NCI-H2081 (cell line): ENCODE results near the gene PDZK1IP1.
"Not testable (repeated sequence)": the region's sequence is repeated elsewhere in the genome, so short reads cannot be mapped to it uniquely, and the experiment has no call there.

ENCODE experiments used
- DNase-seq, 2 experiments: peaks; one replicate each; lab custom pipeline; 2025; lab: John Stamatoyannopoulos, UW

Gene PDZK1IP1

DNA sequence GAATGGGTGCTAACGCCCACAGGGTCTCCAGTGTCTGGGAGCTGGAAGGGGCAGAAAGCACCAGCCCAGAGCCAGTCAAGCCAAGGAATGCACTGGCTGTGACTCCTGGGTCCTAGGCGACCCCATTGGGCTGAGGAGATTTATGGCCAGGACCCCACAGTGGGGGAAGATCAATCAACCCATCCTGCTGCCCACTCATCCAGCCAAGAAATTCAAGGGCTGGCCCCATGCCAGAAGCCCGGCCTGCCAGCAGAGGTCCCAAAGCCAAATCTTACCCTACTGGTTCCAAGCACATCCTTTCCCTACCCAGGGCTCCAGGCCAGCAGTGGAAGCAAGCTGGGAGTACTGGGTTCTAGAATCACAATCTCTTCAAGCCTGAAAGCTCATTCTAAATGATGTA lies 6.8 kb upstream of the PDZK1IP1 start:
- no peak for DNase-seq

DNA sequence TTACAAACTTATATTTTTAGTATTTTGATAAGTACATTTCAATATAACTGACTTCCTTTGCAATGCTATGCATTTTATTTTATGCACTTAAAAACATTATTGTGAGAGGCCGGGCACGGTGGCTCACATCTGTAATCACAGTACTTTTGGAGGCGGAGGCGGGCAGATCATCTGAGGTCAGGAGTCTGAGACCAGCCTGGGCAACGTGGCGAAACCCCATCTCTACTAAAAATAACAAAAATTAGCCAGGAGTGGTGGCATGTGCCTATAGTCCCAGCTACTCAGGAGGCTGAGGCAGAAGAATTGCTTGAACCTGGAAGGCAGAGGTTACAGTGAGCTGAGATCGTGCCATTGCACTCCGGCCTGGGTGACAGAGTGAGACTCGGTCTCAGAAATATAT lies 6.1 kb upstream of the PDZK1IP1 start:
- DNase-seq: not testable (repeated sequence)

DNA sequence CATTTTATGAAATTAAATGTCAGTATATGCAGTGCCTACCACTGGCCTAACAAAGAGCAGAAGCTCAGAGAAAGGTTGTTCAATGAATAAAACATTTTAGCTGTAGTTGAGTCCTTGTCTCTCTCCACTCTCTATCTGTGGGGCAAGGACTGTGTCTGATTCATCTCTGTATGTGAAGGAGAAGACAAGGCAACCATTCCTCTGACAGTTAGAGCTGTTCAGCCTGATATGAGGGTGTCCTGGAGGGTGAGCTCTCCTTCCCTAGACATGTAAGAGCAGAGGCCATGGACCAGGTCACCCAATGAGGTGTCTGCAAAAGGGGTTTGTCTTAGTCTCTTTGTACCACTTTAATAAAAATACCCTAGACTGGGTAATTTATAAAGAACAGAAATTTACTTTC lies 4.5 kb upstream of the PDZK1IP1 start:
- DNase-seq: no peak

DNA sequence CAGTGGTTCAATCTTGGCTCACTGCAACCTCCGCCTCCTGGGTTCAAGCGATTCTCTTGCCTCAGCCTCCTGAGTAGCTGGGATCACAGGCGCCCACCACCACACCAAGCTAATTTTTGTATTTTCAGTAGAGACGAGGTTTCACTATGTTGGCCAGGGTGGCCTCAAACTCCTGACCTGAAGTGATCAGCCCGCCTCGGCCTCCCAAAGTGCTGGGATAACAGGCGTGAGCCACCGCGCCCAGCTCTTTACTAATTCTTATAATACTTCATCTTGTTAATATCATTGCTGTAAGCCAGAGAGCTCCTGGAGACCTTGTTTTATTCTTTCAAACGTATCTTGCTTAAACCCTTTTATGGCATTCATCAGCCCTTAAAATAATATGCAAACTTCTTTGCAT lies 3.7 kb upstream of the PDZK1IP1 start:
- DNase-seq: not testable (repeated sequence)

DNA sequence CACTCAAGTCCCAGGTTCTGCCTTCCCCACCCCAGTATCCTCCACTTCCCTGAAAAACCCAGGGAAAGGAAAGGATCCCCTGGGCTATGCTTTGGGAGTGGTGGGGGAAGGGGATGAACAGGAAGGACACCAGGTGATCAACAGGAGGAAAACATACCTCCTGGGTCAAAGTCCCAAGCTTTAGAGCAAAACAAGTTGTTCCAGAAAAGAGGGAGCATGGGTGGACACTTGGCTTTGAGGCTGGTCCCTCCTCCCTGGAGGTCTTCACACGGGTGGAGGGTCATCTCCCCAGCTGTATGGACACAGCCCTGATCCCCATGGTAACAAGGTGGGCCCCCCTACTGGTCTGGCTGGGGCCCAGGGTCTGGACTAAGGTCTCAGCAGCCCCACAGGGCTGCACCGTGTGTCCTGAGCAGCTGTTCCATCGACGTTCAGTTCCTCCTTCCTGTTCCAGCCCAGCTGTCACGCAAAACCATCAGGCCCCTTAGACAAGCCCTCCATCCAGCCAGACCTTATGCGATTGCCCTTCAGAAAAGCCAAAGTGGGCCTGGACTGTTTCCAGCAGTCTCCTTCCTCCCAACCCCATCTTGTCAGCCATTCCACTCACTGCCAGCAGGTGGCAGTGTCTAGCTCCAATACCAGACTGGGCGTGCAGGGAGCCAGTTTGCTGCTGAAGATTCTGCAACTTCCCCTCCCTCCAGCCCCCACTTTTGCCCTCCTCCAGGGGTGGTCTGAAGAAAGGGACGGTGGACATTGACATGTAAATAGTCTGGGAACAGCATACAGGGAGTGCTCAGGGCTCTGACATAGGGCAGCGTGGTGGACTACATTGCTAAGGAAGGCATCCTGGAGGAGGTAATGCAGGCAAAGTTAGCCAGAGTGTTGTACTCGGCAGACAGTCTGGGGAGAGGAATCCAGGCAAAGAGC lies 2.9 kb upstream of the PDZK1IP1 start:
- peak; percentile 64 to 68 for DNase-seq

DNA sequence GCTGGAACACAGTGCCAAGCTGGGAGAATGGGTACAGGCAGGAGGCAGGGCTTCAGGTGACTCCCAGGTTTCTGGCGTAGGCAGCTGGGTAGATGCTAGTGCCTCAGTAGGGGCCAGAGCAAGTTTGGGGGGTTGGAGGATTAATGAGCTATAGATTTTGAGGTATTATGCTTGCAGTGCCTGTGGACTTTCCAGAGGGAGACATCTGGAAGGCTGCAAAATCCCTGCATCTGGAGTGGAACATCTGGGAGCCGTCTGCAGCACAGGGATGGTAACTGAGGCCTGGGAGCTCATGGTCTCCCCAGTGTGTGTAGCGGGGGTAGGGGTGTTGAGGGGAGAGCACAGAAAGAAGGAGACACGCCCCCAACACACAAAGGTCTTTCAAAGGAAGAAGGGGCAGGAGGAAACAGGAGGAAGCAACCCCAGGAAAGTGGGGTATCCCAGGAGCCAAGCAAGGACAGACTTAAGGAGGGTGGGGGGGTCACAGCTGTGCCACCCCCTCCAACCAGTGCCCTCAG lies 2.2 kb upstream of the PDZK1IP1 start:
- DNase-seq: no peak

DNA sequence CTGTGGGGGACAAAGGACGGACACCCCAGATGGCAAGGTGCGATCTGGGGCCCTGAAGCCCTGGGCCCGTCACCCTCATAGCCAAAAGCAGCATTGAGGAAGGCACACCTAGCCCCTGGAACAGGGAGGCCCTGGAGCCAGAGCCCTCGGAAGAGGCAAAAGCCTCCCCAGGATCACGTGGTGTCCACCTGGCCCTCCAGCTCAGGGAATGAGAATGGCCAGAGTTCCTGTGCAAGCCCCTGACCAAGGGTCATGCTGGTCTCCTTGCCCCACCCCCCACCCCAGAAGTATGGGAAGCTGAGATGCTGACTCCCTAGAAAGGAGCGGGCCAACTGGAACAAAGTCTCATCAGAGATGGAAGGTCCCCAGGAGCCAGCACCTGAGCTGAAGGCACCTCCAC lies 1.0 kb upstream of the PDZK1IP1 start:
- no peak for DNase-seq

DNA sequence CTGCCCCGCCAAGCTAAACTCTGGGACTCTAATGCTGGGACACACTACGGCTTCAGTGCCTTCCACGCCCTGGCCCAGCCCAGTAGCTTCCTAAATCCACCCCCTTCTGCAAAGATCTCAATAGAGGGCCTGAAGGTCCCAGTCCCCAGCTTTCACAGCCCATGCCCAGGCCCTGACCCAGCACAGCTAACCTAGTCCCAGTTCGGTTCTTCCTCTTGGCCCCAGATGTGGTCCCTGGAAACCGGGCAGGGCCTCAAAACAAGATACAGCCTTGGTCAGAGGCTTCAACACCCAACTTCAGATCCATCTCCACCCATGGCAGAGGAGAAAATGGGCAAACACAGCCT lies 646 bp upstream of the PDZK1IP1 start:
- DNase-seq: no peak

DNA sequence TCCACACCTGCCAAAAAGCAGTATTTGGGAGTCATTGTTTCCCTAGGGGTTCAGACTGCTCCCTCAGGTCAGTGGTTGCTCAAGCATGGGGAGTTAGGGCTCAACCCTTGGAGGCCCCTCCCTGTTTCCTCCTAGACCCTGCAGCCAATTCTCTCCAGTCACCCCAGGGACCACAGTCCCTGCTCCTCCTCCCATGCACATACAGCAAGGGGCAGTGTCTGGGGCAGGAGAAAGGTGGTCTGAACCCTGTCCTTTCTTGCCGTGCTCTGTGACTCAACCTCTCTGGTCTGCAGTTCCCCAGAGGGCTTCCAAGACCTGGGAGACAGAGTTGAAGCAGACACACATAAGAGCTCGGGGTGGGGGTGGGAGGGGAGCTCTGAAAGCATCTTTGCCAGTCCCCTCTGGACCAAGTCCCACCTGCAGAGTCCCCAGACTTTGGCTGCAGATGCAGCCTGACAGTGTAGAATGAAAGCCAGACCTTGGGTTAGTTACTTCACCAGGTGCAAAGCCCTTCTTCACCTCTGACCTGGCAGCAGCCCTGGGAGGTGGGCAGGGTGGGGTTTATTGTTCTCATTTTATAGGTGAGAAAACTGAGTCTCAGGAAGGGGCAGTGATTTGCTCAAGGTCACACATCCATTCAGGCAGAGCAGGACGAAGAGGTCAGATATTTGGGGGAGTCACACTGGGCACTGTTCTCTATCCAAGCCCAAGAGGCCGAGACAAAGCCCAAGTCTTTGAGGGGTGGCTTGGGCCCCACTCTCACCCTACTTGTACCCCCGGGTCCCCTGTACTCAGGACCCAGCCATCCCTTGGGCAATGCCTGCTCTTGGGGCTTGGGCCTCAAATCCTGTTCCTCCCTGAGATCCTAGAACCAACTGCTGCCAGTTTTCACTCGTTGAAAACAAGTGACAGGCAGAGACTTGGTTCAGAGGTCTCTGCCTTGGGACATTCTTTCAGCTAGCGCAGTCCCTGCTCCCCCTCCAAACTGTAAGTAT lies 748 bp downstream of the PDZK1IP1 start:
- no peak for DNase-seq

DNA sequence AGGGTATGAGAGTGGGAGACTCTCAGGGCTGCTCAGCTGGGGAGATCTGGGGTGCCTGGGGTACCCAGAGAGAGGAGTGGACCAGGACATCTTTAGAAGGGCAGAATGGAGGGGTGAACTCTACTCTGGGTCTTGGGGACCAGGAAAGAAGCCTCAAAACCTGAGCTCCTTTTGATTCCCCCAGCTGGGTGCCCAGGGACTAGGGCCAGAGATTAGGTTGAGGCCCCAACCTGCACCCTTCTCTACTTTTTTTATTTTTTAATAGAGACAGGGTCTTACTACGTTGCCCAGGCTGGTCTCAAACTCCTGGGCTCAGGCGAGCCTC lies 1.9 kb downstream of the PDZK1IP1 start:
- no peak for DNase-seq

DNA sequence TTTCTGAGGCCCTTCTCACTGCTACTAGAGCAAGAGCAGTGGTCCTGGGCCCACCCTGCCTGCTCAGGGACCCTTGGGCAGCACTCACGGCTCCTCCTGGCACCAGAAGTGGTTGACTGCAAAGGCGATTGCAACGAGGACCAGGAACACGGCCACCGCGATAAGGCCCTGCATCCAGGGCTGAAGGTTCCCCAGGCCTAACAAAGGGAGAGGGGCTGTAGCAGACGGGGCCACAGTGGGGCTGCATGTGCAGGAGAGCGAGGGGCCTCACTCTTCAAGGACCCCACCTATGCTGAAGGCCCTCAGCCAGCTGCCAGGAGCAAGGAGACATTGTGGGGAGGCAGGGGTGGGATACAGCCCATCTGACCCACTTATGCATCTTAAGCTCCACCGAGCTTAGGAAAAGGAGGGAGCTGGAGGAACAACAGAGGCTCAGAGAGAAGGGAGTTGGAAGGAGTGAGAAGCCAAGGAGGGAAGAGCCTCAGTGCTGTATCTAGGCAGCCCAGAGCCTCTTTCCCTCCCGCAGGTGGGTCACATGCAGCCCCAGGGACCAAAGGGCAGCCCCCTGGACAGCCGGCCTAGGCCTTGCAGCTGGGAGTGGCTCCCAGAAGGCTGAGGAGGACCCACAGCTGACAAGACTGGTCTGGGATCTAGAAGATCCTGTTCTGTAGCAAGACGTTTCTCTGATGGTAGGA lies 2.5 kb downstream of the PDZK1IP1 start:
- DNase-seq: no peak

DNA sequence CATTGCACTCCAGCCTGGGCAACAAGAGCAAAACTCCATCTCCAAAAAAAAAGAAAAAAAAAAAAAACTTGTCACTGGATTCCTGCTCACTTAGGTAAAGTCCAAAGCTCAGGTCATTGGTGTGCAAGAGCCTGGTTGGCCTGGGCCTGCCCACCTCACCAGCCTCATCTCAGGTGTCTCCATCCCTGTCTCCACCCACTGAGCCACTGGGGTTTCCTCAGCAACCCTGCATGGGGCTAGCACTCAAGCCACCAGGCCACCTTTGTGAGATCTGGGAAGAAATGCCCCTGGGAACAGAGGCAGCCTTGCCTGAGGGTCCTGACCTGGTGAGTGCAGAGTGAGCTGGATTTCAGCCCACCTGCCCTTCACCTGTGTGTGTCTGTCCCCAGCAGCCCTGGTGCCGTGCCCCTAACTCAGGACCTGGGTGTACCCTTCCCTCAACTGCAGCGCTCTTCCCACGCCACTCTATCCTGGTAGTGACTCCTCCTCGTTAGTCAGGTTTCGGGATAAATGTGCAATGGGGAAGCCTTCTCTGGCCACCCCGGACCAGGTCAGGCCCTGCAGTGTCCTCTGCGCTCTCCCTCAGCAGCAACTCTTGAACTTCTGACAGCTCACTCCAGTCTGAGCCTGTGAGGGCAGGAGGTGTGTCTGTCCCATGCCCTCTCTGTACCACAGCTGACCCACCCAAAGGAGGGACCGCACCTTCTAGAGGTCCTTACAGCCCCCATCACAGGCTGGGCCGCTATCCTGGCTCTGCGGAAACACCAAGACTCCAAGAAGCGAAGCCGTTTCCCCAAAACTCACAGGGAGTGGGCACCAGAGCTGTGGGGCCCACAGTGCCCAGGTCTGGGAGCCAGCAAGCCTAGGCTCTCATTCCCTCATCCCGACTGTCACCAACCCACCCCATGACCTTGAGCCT lies 3.3 kb downstream of the PDZK1IP1 start:
- no peak for DNase-seq

DNA sequence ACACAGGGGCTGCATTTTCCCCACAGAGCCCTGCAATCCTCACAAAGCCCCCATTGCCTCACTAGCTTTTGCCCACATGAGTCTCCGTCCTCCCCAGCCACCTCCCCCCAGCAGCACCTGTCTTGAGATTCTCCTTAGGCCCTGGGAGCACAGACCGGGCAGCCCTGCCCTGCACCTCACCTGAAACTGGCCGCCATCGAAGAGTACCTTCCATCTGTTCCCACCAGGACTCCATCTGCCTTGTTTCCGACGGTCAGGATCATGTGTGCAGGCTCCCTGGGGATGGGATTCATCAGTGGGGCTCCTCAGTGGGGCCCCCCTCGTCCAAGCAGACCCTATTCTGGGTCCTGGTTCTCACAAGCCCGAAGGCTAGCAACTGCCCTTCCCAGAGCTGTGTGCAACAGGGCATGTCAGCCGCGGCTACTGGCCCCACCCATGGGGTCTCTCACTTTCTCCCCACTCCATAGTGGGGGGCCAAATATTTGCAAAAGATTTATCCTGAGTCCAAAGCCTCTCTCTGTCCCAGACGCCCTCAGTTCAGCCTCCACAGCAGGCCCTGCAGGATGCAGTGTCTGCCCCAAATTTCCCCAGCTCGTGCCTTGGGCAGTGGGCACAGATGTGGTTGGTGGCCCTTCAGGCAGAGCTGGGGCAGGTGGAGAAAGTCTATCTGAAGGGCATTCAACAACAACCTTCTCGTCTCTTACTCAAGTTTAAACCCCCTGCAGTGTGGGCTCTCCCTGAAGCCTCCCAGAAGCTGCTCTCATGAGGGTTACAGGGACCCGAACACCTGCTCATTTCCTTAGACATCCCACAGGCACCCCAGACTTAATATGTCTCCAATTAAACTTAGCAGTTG lies 4.8 kb downstream of the PDZK1IP1 start:
- no peak for DNase-seq

DNA sequence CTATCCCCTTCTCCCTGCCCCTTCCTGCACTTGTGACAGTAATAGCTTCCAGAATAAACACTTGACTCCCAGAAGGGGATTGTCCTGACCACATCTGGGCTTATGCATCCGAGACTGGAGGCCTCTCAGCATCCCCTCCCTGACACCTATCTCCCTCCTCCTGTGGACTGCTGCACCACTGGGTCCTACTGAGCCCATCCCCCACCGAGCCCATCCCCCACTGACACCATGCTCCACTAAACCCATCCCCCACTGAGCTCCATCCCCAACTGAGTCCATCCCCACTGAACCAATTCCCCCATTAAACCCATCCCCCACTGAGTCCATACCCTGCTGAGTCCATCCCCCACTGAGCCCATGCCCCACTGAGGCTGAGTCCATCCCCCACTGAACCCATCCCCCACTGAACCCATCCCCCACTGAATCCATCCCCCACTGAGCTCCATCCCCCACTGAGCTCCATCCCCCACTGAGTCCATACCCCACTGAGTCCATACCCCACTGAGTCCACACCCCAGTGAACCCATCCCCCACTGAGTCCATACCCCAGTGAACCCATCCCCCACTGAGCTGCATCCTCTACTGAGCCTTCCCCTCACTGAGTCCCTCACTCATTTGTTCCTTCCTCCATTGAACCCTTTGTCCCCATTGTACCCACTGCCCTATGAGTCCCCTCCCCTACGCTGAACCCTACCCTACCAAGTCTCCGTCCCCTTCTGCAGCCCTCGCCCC lies 5.6 kb downstream of the PDZK1IP1 start:
- no peak for DNase-seq

DNA sequence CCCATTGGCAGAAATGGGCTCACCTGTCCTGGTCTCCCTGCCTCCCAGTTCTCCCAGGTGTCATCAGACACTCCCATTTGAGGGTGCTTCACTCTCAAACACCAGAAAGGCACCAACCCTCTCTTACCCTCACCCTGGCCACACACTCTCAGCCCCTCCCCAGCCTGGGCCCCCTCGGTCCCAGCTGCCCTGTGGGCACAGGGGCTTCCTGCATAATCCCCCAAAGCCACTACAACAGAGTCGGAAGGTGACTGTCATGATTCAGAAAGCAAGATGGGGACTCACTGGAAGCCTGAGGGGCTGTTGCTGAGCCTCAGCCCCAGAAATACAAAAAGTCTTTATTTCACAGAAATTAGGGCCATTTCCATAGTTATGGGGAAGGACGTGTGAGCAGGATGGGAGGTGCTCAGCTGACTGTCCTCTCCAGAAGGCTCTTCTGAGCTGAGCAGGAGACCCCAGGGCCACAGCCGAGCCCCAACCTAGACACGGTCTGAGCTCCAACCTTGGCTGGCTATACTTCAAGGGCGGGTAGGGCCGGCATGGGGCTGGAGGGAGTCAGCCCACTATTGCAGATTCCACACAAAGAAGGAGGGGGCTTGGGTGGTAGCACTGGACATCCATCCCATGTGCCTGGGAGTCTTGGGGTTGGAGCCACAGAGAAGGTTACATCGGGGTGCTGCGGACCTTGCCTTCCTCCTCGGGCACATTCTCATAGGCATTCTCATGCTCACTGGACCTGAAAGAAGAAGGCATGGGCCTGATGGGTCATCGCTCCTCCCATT lies 6.3 kb downstream of the PDZK1IP1 start:
- no peak for DNase-seq

DNA sequence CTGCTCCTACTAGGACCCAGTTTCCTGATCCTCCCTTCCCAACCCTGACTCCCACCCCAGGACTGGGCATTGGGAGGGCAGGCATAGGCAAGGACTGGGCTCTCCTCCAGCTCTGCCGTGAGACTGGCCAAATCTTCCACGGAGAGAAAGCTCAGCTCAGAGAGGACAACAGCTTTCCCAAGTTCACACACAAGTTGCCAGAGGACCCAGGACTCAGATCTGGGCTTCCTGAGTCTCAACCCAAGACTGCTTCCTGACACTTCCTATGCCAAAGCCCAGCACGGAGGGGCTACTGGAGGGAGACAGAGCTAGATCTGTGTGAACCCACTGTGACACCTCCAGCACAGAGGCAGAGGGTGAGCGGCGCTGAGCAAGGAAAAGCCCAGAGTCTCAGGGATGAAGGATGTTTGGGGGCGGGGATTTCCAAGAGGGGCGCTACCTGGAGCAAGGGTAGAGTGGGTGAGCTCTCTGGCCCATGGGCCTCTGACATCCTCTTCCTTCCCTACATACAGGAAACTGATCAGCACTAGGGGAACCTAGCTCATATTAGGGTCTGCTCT lies 7.1 kb downstream of the PDZK1IP1 start:
- DNase-seq: no peak

DNA sequence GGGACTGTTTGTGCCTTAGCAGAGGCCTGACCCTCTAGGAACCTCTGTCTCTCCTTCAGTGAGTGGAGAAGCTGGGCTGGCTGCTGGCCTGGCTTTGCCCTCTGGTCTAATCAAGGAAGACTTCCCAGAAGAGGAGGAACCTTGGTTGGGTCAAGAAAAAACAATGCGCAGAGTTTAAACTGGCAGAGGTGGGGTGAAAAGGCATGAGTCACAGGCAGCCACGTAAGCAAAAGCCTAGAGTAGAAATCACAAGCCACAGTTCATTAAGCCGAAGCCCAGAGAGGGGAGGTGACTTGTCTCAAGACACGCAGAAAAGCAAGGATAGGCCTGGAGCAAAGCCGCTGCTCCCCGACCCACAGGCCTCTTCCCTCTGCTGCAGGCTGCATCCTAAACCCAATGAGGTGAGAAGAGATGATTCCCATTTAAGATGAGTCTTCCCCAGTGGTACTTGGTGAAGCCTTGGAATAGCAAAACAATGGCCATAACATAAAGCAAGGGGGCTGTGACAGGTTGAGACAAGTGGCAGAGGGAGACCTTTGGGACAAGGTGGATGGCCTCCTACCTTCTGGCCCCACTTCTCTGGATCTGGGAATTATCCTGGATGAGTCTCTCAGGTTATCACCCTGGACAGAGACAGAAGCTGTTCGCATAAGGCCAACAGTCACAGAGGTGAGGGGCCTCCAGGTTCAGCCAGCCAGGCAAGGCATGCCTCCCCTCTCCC lies 7.7 kb downstream of the PDZK1IP1 start:
- DNase-seq: no peak
